HS-5 (cell line): ENCODE data around the gene VSIR.

ENCODE experiments used
- DNase-seq: peaks from one replicate; pipeline ENCODE4 v3.0.0-alpha.2; 2012; ENCODE audit warnings: low read depth

Gene VSIR

DNA sequence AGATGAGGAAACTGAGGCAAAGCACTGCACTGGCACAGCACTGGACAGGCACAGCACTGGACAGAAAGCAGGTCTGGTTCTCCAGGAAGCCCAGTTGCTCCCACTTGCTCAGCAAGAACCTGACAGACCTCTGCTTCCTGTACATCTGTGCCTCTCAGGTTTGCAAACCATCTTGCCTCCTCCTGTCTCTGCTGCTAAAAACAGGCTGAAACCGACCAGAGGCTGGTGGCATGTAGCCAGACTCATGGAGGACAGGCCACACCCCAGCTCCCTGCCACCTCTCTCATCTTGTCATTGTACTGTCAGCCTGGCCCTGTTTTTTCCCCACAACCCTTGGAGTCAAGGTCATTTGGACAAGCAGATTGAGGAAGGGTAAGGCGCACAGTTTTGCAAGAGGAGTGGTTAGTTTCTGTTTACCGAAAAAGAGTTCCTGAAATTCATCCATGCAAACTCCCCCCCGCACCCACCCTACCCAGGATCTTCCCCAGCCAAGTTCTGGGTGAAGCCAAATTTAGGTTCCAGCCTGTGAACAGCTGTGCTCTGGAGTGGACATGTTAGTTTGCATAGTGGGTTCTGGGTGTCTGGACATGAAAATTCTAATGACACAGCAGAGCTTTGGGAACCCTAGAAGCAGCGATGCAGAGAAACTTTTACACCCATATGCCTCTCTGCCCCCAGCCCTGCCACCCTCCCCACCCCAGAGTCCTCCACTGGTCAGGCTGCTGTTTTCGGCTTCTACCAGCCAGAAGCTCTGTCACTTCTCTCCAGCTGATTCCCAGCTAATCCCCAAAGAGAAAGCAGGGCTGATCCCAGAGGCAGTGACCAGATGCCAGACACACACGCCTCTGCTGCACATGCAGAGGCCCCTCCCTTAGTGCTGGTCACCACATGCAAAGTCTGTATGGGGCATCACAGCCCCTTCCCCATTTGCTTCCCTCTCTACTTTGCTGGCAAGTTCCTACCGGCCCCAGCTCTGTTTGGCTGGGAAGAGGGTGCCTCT is 45.3 kb downstream of the VSIR start:
- DNase-seq, result no peak

GRCh38 chr10:71727105-71727737 is 46.1 kb downstream of the VSIR start:
- no peak for DNase-seq

GRCh38 chr10:71726580-71727104 is 46.7 kb downstream of the VSIR start:
- DNase-seq, result no peak

GRCh38 chr10:71725998-71726579 is 47.2 kb downstream of the VSIR start:
- DNase-seq, result no peak

DNA sequence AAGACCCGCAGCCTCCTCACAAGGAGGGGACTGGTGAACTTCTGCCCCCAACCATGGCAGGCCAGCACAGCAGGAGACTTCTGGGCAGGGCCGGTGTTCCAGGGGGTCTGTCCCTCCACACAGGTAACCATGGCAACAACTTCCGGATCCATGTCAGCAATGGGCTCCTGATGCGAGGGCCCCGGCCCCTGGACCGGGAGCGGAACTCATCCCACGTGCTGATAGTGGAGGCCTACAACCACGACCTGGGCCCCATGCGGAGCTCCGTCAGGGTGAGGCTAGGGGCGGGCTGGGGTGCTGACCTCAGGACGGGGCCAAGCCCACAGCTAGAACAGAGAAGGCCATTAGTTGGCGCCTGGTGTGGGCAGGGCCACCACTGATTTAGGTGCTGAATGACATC is 48.1 kb downstream of the VSIR start:
- no peak for DNase-seq

GRCh38 chr10:71724539-71724938 is 48.8 kb downstream of the VSIR start:
- no peak for DNase-seq

GRCh38 chr10:71723311-71723710 is 50.0 kb downstream of the VSIR start:
- no peak for DNase-seq

- no peak for DNase-seq
Measured at GRCh38 chr10:71722849-71723248, 50.5 kb downstream of the VSIR start.

GRCh38 chr10:71721313-71721712 is 52.0 kb downstream of the VSIR start:
- DNase-seq, result no peak

DNA sequence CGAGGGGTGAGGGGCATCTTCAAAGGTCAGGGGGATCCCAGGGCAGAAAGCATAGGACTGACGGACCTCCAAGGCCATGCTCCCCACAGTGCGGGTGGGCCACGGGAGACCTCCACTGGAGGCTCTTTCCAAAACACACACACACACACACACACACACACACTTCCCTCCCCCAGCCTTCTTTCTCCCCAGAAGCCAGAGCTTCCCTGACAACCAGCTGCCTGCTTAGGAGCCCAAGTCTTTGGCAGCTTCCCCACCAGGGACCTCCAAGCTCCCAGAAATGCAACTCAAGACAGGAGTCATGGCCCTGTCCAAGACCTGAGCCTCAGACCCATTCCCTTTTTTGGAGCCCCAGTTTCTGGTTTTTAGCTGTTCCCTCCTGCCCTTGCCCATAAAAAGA is 53.0 kb downstream of the VSIR start:
- DNase-seq, result no peak

DNA sequence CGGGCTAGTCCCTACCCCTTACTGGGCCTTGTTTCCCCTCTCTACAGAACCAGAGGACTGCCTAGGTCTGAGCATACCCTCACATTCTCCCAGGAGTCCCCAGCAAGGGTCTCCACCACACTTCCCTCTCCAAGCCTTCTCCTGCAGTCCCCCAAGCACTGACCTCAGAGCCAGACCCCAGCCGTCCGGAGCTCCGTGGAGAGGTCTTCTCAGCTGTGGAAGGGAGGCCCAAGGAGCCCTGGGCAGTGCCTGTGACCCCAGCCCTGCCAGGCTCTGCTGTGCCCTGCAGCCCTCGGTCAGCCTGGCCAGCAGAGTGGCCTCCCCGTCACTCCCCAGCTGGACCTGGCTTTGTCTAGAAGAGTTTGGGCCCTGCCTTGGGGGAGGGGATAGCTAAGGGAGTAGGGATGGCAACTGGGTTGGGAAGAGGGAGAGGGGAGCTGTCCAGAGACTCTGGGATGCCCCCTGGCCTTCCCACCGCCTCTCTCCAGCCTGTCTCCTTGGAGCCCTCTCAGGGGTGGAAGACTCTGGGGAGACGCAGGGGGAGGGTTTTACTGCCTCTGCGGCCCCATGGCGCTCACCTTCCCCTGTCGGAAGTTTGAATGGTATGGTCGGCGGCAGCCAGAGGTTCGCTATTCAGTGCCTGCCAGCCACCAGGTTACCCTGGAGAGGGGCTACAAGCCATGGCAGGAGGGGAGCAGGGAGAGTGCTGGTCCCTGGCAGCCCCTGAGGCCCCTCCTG is 53.7 kb downstream of the VSIR start, which contains the start of gene C10orf105:
TSS of gene C10orf105 (minus strand) at position 315 of the 738 bp plus-strand sequence. CDS start 3,441 bp downstream, outside the sequence.
- DNase-seq, result no peak

GRCh38 chr10:71719042-71719441 is 54.3 kb downstream of the VSIR start:
- DNase-seq, result no peak

GRCh38 chr10:71718165-71718698 is 55.1 kb downstream of the VSIR start:
- no peak for DNase-seq

DNA sequence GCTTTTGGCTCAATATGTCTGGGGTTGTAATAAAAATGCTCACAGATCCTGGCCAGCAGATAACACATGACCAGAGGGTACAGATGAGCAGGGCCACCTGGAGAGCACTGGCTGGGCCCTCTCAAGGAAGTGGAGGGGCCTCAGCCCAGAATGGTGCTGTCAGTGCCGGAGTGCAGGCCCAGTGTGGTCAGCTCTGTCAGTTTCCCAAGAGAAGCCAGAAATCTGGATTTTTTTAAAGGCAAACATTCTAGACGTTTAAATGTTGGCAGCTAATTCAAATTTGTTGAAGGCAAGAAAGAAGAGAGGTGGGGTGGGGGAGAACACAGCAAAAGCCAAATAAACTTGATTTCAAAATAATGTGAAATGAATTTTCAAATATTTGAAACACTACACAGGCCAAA is 55.8 kb downstream of the VSIR start:
- no peak for DNase-seq

DNA sequence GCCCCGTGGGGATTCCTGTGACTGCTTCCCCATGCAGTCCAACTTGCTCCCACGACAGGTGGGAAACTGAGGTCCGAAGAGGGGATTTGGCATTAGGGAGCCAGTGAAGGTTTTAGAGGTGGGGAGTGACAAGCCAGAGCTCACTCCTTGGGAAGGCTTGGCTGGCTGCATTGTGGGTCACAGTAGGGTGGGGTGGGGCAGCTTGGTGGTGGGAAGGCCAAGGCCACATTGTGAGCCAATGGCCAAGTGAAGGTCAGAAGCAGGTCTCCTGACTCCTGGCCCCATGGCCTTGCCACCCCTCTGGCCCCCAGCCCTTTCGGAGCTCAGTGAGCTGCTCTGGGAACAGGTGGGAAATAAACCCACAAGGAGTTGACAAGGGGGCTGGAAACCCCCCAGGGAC is 56.3 kb downstream of the VSIR start:
- no peak for DNase-seq

GRCh38 chr10:71716426-71716825 is 56.9 kb downstream of the VSIR start:
- DNase-seq, result no peak

DNA sequence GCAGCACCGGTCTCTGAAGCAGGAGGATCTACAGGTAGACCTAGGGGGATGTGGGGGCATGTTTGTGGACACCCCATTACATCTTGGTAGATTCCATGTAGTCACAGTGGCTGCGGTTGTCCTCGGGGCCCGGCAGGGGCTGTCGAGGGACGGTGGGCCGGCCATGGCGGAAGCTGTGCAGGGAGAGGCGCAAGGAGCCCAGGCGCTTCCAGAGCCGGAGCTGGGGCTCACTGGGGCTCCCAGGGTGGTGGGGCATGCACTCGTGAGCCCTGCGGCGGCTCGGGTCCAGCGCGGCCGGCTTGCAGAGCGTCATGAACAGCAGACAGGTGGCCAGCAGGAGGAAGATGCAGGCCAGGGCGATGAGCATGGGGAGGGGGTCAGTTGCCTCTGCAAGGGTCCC is 57.5 kb downstream of the VSIR start:
- DNase-seq, result no peak

DNA sequence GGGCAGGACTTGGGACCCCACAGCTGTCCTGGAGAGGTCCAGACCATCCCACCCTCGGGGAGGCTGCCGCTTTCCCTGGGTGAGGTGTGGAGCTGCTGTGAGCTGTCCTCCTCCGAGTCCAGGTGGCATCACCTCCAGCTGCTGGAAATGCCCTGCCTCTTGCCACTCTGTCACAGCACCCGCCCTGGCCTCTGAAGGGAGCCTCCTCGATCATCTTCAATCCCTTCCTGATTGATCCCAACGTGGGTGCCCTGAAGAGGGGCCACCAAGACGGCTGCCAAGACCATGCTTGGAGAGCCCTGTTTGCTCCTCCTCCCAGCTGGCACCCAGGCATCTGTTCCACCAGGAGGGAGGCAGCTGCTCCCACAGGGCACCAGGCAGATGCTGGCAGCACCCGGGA is 58.3 kb downstream of the VSIR start:
- no peak for DNase-seq

DNA sequence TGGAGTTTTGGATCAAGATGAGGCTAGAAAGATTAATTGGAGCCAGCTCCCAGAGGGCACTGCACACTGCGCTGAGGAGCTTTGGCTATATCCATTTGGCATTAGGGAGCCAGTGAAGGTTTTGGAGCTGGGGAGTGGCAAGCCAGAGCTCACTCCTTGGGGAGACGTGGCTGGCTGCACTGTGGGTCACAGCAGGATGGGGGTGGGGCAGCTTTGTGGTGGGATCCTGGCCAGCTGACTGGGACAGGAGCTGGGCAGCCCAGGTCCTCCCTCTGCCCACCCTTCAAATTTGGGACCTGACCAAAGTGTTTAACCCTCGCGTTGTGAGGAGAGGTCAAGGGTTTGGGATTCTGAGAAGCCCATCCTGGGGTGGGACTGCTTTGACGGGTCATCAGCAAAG is 58.7 kb downstream of the VSIR start:
- no peak for DNase-seq

DNA sequence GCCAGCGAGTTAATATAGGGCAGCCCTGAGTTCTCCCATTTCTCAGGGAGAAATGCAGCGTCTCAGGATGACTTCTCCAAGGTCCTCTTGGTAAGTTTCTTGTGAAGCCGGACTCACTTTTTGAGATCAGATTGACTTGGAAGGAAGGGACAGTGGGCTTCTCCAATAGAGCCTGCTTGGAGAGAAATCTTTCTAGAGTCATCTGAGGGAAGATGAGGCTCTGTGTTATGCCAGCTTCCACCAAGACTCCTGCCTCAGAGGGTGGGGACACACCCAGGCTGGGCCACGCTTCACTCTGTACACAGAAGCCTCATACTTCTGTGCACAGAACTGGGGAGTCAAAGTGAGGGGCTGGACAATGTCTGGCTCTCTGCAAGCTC is 59.3 kb downstream of the VSIR start:
- no peak for DNase-seq

- DNase-seq, result no peak
Measured at GRCh38 chr10:71713135-71714030, 59.9 kb downstream of the VSIR start.
